ENCODE data around the gene S100G. TPM values are rescaled to one million over a fixed set of nuclear protein-coding genes. Genes with fewer than 3 reads are reported as not detected.
"Not testable (repeated sequence)": the region's sequence is repeated elsewhere in the genome, so short reads cannot be mapped to it uniquely, and the experiment has no call there.

S100G gene, protein sequence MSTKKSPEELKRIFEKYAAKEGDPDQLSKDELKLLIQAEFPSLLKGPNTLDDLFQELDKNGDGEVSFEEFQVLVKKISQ
- not detected for total RNA-seq (2021; fragmentation: NEBNext Ultra II Directional; extraction: Animal tissue kit (Norgen Biotek cat#: 25700))
- long read RNA-seq: 0 reads

DNA sequence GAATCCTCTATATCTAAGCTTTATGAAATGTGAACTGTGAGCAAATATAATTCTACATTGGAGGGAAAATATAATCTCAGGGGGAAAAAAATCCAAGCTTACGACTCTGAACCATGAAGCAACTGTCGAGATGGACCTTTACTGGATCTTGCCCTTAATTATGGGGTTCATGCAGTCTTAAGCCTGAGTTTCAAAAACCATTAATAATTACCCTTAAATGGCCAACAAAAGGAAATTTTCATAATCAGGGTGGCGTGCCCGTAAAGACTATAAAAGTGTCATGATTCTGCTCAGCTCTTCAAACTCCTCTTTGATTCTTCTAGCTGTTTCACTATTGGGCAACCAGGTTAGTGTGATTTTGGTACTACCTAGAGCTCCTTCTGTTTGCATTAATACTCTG, at the start of gene S100G:
Gene S100G, plus strand, starts transcription at position 301 of the 400 bp plus-strand sequence. CDS start 849 bp downstream, outside the sequence.
- no peak for DNase-seq
- no peaks in the 10 kb centered on the region for H3K36me3 Mint-ChIP-seq (ENCODE audit: low read depth)
- no peaks in the 10 kb centered on the region for H3K9me3 Mint-ChIP-seq
- TF ChIP-seq, protein P1, sequence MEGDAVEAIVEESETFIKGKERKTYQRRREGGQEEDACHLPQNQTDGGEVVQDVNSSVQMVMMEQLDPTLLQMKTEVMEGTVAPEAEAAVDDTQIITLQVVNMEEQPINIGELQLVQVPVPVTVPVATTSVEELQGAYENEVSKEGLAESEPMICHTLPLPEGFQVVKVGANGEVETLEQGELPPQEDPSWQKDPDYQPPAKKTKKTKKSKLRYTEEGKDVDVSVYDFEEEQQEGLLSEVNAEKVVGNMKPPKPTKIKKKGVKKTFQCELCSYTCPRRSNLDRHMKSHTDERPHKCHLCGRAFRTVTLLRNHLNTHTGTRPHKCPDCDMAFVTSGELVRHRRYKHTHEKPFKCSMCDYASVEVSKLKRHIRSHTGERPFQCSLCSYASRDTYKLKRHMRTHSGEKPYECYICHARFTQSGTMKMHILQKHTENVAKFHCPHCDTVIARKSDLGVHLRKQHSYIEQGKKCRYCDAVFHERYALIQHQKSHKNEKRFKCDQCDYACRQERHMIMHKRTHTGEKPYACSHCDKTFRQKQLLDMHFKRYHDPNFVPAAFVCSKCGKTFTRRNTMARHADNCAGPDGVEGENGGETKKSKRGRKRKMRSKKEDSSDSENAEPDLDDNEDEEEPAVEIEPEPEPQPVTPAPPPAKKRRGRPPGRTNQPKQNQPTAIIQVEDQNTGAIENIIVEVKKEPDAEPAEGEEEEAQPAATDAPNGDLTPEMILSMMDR (IDR thresholded peaks at IDR 0.05): no peak
- H3K27ac Mint-ChIP-seq: no peak within 1 kb of the TSS
- peaks cover 24% of the 10 kb centered on the region for H3K4me1 Mint-ChIP-seq (ENCODE audit: low read depth)
- H3K4me3 Mint-ChIP-seq: no peak within 1 kb of the TSS
- H3K27me3 Mint-ChIP-seq (ENCODE audit: insufficient read depth): no peaks in the 10 kb centered on the region; the same call in 1 of the 2 replicates

DNA sequence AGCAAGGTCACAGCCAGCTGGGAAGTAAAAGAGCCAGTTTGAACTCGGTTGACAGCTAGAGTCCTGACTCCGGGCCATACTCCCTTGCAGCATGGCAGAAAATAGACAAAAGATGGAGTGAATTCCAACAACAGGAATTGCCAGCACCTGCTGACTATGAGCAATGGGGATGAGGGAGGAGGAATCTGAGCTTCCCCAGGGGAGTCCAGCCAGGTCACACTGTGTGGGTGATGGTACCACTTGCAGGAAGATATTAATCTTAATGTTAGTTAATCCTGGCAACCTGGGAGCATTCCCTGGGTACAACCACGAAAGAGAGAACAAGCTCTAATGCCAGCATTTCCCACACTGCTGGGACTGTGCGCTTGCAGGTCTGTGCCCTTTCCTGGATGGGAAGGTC, 48.1 kb upstream of the S100G start:
- no peak for DNase-seq
- H3K4me3 Mint-ChIP-seq: no peak overlapping the region
- H3K4me1 Mint-ChIP-seq (ENCODE audit: low read depth): peaks cover 19% of the 10 kb centered on the region
- H3K27ac Mint-ChIP-seq: no peak overlapping the region
- H3K27me3 Mint-ChIP-seq (ENCODE audit: insufficient read depth): no peaks in the 10 kb centered on the region; the same call in 1 of the 2 replicates
- no peaks in the 10 kb centered on the region for H3K36me3 Mint-ChIP-seq (ENCODE audit: low read depth)
- TF ChIP-seq, protein P1 (IDR thresholded peaks at IDR 0.05): no peak
- H3K9me3 Mint-ChIP-seq: no peaks in the 10 kb centered on the region

DNA sequence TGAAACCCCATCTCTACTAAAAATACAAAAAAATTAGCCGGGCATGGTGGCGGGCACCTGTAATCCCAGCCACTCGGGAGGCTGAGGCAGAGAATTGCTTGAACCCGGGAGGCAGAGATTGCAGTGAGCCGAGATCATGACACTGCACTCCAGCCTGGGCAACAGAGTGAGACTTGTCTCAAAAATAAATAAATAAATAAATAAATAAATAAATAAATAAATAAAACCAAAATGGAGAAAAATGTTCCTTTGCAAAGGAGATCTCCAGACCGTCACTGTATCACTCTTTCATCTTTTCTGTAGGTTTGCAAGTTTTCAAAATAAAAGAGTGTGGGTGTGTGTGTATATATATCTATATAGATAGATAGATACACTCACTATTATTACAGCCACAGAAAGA, 46.7 kb upstream of the S100G start:
- H3K27ac Mint-ChIP-seq; H3K4me3 Mint-ChIP-seq; H3K36me3 Mint-ChIP-seq (ENCODE audit: low read depth); H3K27me3 Mint-ChIP-seq (ENCODE audit: insufficient read depth); H3K9me3 Mint-ChIP-seq; DNase-seq: not testable (repeated sequence)
- peaks cover 19% of the 10 kb centered on the region for H3K4me1 Mint-ChIP-seq (ENCODE audit: low read depth)

DNA sequence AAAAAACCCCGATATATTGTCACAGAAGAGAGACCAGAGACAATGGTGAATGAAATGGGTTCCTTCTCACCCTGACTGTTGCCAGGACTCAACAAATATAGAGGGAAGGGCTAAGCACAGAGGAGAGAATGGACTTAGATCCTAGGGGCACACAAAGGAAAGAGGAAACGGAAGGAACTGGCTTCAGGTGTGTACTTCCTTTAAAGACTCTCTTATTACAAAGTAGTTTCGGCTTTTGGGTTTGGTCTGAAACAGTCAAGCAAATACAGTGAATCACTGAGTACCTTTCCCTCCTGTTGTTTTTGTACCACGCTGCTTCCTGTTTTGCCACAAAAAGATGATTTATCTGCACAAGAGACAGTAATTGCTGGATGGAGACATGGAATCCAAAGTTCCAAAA, 46.1 kb upstream of the S100G start:
- DNase-seq: no peak
- Mint-ChIP-seq H3K4me1 (ENCODE audit: low read depth) (peaks cover 19% of the 10 kb centered on the region), H3K27ac (peak overlapping the region; percentile 74), H3K4me3 (no peak overlapping the region; the same call in 1 of the 2 replicates), H3K9me3 (no peaks in the 10 kb centered on the region), H3K36me3 (ENCODE audit: low read depth) (no peaks in the 10 kb centered on the region), H3K27me3 (ENCODE audit: insufficient read depth) (no peaks in the 10 kb centered on the region; the same call in 1 of the 2 replicates)
- TF ChIP-seq, protein P1 (IDR thresholded peaks at IDR 0.05): no peak

DNA sequence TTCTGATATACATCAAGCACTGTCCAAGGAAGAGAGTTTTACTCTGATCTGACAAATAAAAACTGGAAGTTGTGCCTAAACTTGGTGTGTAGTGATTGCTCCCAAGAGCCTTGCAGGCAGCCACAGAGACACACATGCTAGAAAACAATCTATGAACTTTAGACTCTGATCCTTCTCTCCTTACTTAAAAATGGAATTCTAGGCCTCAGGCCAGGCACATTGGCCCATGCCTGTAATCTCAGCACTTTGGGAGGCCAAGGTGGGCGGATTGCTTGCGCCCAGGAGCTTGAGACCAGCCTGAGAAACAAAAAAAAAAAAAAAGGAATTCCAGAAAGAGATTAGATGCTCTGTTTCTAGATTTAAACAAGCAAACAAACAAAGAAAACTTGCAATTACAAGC, 45.6 kb upstream of the S100G start:
- peak overlapping the region; percentile 74; the same call in 1 of the 2 replicates for H3K27ac Mint-ChIP-seq
- H3K4me3 Mint-ChIP-seq: no peak overlapping the region
- H3K4me1 Mint-ChIP-seq (ENCODE audit: low read depth): peaks cover 21% of the 10 kb centered on the region
- TF ChIP-seq, protein P1 (IDR thresholded peaks at IDR 0.05): no peak
- no peaks in the 10 kb centered on the region for H3K36me3 Mint-ChIP-seq (ENCODE audit: low read depth)
- H3K9me3 Mint-ChIP-seq: no peaks in the 10 kb centered on the region
- H3K27me3 Mint-ChIP-seq (ENCODE audit: insufficient read depth): no peaks in the 10 kb centered on the region; the same call in 1 of the 2 replicates
- no peak for DNase-seq

DNA sequence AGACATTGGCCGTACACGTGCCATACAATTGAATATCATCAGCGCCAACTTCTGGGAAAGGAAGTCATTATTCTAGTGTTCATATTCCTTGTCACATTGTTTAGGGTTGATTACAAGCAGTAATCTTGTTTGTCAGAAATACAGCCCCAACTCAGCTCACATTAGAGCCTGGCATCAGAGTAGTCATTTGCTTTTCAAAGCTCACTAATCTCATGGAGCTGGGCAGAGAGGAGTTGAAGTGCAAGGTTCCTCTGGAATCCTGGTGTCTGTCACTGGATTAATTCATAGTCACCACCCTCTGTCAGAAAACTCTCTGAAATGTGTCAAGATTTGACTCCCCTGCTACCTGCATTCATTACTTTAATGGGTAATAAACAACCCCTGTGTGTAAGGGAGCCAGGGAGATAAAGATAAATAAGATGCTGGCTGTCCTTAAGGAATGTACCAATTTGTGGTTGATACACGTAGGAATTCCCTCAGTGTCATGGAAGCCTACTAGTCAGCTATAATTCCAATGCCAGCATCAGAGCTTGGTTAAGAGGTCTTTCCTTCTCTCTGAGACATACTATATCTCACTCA, 43.7 kb upstream of the S100G start:
- H3K4me3 Mint-ChIP-seq: no peak overlapping the region
- no peaks in the 10 kb centered on the region; the same call in 1 of the 2 replicates for H3K27me3 Mint-ChIP-seq (ENCODE audit: insufficient read depth)
- peaks cover 38% of the 10 kb centered on the region for H3K4me1 Mint-ChIP-seq (ENCODE audit: low read depth)
- no peaks in the 10 kb centered on the region for H3K9me3 Mint-ChIP-seq
- H3K36me3 Mint-ChIP-seq (ENCODE audit: low read depth): peaks cover 3% of the 10 kb centered on the region; the same call in 1 of the 2 replicates
- no peak for DNase-seq
- H3K27ac Mint-ChIP-seq: no peak overlapping the region
- TF ChIP-seq, protein P1 (IDR thresholded peaks at IDR 0.05): no peak
